Activated naive CD8-positive, alpha-beta T cell treated with anti-CD3 and anti-CD28 coated beads, Interleukin-2, amount 50 U/mL, for 24 hours (primary cell): Measurements from ENCODE around the gene CERK.
"Not testable (repeated sequence)": the region's sequence is repeated elsewhere in the genome, so short reads cannot be mapped to it uniquely, and the experiment has no call there.

Source experiments
- ATAC-seq: fragments of 150-1000 bp; cut with Tn5 transposase; one replicate; pipeline ENCODE4 v1.10.0; 2021
- DNase-seq: peaks from one replicate; pipeline ENCODE4 v3.0.0; 2021
- H3K27ac Mint-ChIP-seq: one replicate; pipeline ENCODE4 v1.8.0; 2021; ENCODE audit warnings: mild to moderate bottlenecking, mixed read lengths
- H3K27me3 Mint-ChIP-seq: one replicate; pipeline ENCODE4 v1.8.0; 2021; ENCODE audit warnings: mixed read lengths
- H3K36me3 Mint-ChIP-seq: one replicate; pipeline ENCODE4 v1.8.0; 2021; ENCODE audit warnings: low read depth, mixed read lengths
- H3K4me1 Mint-ChIP-seq: one replicate; pipeline ENCODE4 v1.8.0; 2021; ENCODE audit warnings: mixed read lengths
- H3K4me3 Mint-ChIP-seq: one replicate; pipeline ENCODE4 v1.8.0; 2021; ENCODE audit warnings: mild to moderate bottlenecking, moderate library complexity, mixed read lengths
- H3K9me3 Mint-ChIP-seq: one replicate; pipeline ENCODE4 v1.8.0; 2021; ENCODE audit warnings: mixed read lengths

The CERK gene, protein sequence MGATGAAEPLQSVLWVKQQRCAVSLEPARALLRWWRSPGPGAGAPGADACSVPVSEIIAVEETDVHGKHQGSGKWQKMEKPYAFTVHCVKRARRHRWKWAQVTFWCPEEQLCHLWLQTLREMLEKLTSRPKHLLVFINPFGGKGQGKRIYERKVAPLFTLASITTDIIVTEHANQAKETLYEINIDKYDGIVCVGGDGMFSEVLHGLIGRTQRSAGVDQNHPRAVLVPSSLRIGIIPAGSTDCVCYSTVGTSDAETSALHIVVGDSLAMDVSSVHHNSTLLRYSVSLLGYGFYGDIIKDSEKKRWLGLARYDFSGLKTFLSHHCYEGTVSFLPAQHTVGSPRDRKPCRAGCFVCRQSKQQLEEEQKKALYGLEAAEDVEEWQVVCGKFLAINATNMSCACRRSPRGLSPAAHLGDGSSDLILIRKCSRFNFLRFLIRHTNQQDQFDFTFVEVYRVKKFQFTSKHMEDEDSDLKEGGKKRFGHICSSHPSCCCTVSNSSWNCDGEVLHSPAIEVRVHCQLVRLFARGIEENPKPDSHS

DNA sequence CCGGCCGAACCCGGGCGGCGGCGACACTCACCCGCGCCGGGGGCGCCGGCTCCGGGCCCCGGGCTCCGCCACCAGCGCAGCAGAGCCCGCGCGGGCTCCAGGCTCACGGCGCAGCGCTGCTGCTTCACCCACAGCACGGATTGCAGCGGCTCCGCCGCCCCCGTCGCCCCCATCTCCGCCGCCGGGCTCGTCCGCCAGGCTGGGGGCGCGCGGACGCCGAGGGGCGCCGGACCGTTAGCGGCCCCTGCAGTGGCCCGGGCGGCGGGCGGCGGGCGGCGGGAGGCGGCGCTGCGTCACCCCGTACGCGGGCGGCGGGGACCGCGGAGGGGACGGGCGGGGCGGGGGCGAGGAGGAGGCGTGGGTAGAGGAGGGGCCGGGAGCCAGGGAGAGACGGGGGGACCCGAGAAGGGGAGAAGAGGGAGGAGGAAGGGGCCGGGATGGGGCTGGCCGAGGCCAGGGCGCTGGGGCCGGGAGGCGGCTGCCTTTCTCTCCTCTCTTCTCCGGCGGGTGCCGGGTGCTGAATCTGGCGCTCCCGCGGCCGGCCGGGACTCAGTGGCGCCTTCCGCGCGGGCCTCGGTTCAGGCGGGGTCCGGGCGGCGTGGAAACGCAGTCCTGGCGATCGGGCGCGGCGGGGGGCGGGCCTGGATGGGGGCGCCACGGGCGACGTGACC, at the start of gene CERK:
TSS of gene CERK (minus strand) at position 277 of the 671 bp plus-strand sequence. CDS start at position 173, 104 bp downstream.
- peak; percentile 13 for ATAC-seq
- H3K36me3 Mint-ChIP-seq = peaks cover 4% of the 10 kb centered on the region
- H3K4me1 Mint-ChIP-seq = peaks cover 45% of the 10 kb centered on the region

DNA sequence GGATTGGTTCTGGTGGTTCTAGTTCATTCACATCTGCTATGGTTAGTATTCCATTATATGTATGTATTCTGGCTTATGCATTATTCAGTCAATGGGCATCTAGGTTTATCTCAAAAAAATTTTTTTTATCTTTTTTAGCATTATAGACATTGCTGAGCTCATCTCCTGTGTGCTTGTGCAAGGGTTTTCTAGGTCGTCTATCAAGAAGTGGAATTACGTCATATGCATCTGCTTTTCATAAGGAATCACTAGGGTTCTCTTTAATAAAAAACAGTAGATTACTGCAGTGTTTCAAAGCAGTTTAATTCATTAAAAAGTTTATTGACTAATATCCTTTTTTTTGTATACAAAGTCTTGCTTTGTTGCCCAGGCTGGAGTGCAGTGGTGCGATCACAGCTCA, 45.7 kb upstream of the CERK start:
- H3K36me3 Mint-ChIP-seq = peaks cover 28% of the 10 kb centered on the region
- no peak for DNase-seq
- peaks cover 48% of the 10 kb centered on the region for H3K4me1 Mint-ChIP-seq
- no peak for ATAC-seq
- H3K27ac Mint-ChIP-seq = no peak overlapping the region
- H3K4me3 Mint-ChIP-seq = no peak overlapping the region
- H3K27me3 Mint-ChIP-seq = no peaks in the 10 kb centered on the region
- no peaks in the 10 kb centered on the region for H3K9me3 Mint-ChIP-seq

More for the DNA sequence above, at the start of gene CERK:
- DNase-seq = peak; percentile 61
- Mint-ChIP-seq H3K9me3 (no peaks in the 10 kb centered on the region), H3K27me3 (no peaks in the 10 kb centered on the region), H3K27ac (peak within 1 kb of the TSS; percentile 98), H3K4me3 (peak within 1 kb of the TSS; percentile 98)

DNA sequence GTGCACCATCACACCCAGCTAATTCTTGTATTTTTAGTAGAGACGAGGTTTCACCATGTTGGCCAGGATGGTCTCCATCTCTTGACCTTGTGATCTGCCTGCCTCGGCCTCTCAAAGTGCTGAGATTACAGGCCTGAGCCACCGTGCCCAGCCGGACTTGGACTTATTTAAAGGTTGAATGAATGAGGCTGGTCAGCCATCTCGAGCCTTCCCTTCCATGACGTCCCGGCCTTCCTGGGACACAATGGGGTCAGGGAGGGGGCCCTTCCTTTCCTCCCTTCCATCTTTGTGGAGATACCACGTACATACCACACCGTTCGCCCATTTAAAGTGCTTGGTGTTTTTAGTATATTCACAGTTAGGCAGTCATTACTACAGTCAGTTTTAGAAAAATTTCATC, 44.1 kb upstream of the CERK start:
- not testable (repeated sequence) for DNase-seq, H3K4me3 Mint-ChIP-seq, H3K9me3 Mint-ChIP-seq, H3K27me3 Mint-ChIP-seq, H3K27ac Mint-ChIP-seq, ATAC-seq
- Mint-ChIP-seq H3K4me1 (peaks cover 47% of the 10 kb centered on the region), H3K36me3 (peaks cover 28% of the 10 kb centered on the region)

DNA sequence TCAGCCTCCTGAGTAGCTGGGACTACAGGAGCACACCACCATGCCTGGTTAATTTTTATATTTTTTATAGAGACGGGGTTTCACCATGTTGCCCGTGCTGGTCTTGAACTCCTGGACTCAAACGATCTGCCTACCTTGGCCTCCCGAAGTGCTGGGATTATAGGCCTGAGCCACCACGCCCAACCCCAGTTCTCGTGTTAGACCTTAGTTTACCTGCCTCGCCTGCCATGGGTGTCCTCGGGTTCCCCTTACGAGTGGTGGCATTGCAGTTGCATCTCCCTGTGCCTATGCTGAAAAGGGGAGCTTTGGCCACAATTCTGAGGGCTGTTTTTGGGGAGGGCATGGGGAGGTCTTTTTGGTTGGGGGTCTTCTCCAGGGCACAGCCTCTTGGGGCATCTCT, 43.2 kb upstream of the CERK start:
- H3K9me3 Mint-ChIP-seq = no peaks in the 10 kb centered on the region
- no peaks in the 10 kb centered on the region for H3K27me3 Mint-ChIP-seq
- H3K4me3 Mint-ChIP-seq = no peak overlapping the region
- no peak overlapping the region for H3K27ac Mint-ChIP-seq
- H3K4me1 Mint-ChIP-seq = peaks cover 53% of the 10 kb centered on the region
- peaks cover 22% of the 10 kb centered on the region for H3K36me3 Mint-ChIP-seq
- DNase-seq (no peak), ATAC-seq (no peak)

DNA sequence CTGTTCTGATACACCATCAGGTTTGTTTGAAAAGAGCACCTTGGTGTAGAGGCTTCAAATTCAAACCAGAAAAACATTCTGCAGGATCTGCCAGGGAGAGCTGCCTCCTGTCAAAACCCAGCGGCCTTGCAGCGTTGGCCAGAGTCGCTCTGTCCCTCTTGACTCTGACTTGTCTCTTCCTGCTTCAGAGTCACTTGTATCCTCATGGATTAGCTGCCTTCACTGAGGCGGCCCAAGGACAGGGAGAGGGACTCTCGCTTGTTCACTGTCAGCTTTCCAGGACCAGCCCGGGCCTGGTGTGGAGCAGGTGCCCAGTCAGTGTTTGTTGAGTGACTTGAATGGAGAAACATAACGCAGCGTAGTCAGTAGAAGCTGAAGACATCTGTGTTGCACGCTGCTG, 42.4 kb upstream of the CERK start:
- Mint-ChIP-seq H3K9me3 (no peaks in the 10 kb centered on the region), H3K4me1 (peaks cover 58% of the 10 kb centered on the region), H3K27ac (no peak overlapping the region), H3K27me3 (no peaks in the 10 kb centered on the region), H3K36me3 (peaks cover 17% of the 10 kb centered on the region), H3K4me3 (no peak overlapping the region)
- DNase-seq (no peak), ATAC-seq (no peak)

DNA sequence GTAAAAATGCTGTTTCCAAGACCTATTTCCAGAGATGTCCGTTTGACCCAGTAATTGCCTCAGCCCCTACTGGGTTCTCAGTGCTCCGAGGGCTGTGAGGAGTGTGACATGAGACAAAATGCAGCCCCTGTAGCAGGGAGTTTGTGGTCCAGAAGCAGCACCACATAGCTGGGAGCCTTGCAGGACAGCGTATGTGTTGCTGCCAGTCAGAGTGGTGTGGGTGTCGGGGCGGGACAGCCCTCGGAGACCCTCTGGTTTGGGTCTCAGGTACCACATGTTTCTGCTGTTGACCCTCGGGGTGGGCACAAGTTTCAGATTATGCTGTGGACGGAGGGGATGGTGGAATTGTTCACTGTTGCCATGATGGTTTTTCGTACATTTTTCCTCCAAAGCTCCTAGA, 41.6 kb upstream of the CERK start:
- Mint-ChIP-seq H3K4me1 (peaks cover 61% of the 10 kb centered on the region), H3K27me3 (no peaks in the 10 kb centered on the region), H3K4me3 (no peak overlapping the region), H3K9me3 (no peaks in the 10 kb centered on the region), H3K27ac (peak overlapping the region; percentile 37), H3K36me3 (peaks cover 16% of the 10 kb centered on the region)
- DNase-seq (no peak), ATAC-seq (no peak)

DNA sequence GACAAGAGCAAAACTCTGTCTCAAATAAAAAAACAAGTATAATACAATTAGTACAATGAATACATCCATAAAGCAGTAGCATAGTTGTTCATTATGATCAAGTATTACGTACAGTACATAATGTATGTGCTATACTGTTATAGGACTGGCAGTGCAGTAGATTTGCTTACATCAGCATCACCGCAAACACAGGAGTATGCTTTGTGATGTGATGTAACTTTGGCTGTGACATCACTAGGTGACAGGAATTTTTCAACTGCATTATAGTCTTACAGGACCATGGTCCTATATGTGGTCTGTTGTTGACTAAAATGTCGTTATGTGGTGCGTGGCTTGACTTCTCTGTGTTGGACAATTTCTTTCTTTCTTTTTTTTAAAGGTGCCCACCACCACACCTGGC, 41.0 kb upstream of the CERK start:
- Mint-ChIP-seq H3K9me3 (no peaks in the 10 kb centered on the region), H3K4me3 (no peak overlapping the region), H3K36me3 (peaks cover 16% of the 10 kb centered on the region), H3K27me3 (no peaks in the 10 kb centered on the region), H3K27ac (no peak overlapping the region), H3K4me1 (peaks cover 65% of the 10 kb centered on the region)
- ATAC-seq (no peak), DNase-seq (no peak)

DNA sequence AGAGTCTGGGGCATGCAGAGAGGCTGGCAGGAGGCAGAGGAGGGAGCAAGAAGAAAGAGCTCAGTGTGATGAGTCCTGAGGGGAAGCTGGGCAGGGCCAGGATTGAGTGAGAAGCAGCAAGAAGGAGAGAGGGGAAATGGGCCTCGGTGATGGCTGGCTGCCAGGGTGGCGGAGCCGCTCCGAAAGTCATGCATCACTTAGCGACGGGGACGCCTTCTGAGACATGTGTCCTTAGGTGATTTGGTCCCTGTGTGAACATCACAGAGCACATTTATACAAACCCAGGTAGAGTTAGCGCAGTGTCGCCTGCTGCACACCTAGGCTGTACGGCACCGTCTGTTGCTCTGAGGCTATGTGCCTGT, 39.5 kb upstream of the CERK start:
- Mint-ChIP-seq H3K27me3 (no peaks in the 10 kb centered on the region), H3K9me3 (no peaks in the 10 kb centered on the region), H3K27ac (peak overlapping the region; percentile 91), H3K4me1 (peaks cover 72% of the 10 kb centered on the region), H3K4me3 (peak overlapping the region; percentile 69), H3K36me3 (peaks cover 7% of the 10 kb centered on the region)
- ATAC-seq (no peak), DNase-seq (peak; percentile 55)

DNA sequence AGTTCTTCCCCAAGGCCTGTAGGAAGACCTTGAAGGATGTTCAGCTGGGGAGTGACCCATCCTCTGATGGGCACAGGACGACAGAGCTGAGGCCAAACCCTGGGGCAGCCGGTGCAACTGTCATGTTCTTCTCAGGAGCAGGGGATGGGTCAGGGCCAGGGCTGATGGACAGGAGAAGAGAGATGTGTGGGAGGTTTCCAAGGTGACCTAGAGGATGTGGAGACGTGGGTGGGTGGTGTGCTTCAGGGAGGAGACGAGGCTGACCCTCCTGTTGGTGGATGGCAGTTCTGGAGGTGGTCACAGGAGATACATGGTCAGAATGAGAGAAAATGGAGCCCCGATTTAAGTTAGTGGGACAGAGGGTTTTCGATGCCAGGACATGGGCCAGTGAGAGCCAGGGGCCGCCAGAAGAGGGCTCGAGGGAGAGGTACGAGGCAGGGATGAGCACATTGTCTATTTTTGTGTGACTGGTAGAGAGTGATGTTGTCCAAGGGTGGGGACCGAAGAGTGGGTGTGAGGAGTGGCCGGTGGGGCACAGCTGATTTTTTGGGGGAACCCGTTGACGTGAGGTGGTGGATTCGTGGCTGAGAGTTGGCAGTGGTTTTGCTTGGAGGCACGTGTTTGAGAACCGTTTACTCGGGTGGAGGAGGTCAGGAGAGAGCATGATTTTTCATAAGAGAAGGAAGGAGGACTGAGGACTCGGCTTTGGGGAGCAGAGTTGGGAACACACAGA, 39.0 kb upstream of the CERK start:
- no peaks in the 10 kb centered on the region for H3K27me3 Mint-ChIP-seq
- no peaks in the 10 kb centered on the region for H3K9me3 Mint-ChIP-seq
- H3K36me3 Mint-ChIP-seq = peaks cover 7% of the 10 kb centered on the region
- H3K27ac Mint-ChIP-seq = peak overlapping the region; percentile 91
- H3K4me3 Mint-ChIP-seq = peak overlapping the region; percentile 69
- DNase-seq = no peak
- H3K4me1 Mint-ChIP-seq = peaks cover 68% of the 10 kb centered on the region
- ATAC-seq = no peak

DNA sequence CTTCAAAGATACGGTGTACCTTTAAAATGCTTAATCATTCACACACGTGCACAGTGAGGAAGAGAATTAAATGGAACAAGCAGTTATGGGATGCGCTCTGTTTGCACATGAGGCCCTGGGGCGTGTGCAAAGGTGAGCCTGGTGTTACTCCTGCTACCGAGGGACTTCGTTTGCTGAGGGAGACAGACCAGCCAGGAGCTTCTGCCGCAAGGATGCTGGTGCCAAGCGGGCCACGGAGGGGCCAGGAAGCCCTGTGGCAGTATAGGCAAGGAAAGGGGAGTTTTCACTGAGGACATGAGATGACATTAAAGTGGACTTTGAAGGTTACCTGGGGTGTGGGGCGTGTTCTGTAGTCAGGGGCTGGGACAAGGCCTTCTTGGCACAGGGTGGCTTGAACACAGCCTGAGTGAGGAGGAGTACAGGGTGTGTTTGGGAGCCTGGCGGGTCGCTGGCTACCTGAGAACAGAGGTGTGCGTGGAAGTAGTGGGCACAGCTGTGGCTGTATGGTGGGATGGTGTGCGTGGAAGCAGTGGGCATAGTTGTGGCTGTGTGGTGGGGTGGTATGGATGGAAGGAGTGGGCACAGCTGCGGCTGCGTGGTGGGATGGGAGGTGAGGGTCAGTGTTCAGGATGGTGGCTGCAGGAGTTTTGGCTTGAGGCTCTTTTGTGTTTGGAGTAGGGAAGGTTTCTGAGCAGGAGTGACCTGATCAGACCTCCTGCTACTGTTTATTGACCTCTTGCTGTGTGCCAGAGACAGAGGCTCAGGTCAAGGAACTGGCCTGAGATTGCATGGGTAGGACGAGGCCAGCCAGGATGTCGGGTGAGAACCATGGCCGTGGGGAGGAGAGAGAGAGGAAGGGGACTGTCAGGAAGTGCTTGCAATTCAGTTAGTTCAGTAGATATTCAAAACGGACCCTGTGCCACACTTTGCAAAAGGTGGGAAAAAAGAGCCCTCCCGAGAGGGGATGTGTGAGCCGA, 38.1 kb upstream of the CERK start:
- peaks cover 71% of the 10 kb centered on the region for H3K4me1 Mint-ChIP-seq
- H3K27ac Mint-ChIP-seq = peak overlapping the region; percentile 91
- peak overlapping the region; percentile 69 for H3K4me3 Mint-ChIP-seq
- DNase-seq = no peak
- ATAC-seq = no peak
- no peaks in the 10 kb centered on the region for H3K9me3 Mint-ChIP-seq
- H3K27me3 Mint-ChIP-seq = no peaks in the 10 kb centered on the region
- peaks cover 13% of the 10 kb centered on the region for H3K36me3 Mint-ChIP-seq

DNA sequence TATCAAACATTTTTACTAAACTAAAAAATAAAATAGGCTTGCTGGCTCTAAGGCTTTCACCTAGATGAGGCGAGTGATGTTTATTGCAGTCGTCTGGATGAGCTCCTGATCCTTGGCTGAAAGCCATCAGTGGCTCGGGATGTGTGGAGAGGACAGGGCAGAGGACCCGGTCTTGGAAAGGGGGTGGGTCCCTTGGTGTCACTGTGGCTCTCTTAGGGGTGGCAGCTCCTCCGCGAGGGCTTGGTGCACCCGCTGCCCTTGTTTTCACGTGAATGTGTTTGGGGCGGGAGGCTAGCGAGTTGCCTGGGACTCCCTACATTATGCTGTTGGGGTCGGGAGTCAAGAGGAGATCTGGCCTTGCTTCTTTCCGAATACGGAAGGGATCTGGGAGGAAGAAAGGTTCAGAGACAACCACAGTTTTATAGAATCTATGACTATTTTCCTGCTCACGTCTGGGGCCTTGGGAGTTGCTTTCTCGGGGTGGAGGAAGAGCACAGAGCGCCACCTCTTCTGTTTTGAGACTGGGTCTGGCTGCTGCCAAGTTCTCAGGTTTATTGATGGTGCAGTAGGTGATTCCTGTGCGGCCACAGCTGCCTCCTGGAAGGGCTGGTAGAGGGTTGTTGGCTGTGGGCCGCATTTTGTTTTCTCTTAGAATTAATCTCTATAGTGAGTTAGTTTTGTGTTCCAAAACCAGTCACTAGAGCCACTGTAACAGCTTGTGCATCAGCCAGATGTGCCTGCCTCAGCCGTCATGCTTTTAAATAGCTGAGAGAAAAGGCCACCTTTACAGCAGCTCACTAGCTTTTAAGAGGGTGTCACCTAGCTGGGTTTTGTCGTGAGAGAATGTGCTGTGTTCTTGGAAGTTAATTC, 37.2 kb upstream of the CERK start:
- Mint-ChIP-seq H3K9me3 (no peaks in the 10 kb centered on the region), H3K4me1 (peaks cover 80% of the 10 kb centered on the region), H3K27me3 (no peaks in the 10 kb centered on the region), H3K36me3 (peaks cover 13% of the 10 kb centered on the region), H3K4me3 (peak overlapping the region; percentile 69), H3K27ac (peak overlapping the region; percentile 91)
- DNase-seq = no peak
- no peak for ATAC-seq

DNA sequence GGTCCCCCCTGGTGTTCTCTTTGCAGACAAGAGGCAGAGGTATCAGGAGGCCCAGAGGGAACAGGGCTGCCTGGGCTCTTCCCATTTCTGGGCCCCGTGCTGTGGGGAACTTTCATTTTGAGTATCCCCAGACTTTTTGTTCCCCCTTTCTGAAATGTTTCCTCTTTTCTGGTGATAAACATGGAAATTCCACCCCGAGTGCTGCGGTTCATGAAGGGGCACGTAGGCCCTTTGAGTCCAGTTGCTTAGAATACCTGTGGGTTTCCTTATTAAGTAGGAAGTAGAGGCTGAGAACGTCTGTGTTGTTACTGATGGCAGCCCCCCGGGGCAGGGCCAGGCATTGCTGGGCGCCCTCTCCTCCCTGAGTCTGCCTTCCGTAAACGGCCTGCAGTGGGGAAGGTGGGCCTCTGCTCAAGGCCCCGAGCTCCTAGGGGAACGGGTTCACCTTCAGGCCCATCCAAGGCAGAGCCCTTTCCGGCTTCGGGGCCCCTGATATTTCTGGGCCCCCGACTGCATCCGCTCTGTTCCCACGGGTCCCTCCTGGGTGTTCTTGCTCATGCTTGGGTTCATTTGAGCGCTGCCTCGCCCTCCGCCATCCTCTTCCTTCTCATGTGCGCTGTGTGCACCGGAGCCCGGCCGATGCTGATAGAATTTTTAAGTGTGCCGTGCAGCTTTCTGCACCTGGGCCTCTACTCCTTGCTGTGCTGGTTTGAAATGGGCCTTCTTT, 36.4 kb upstream of the CERK start:
- H3K36me3 Mint-ChIP-seq = peaks cover 15% of the 10 kb centered on the region
- H3K27ac Mint-ChIP-seq = peak overlapping the region; percentile 91
- ATAC-seq (peak; percentile 44), DNase-seq (peak; percentile 50)
- H3K4me1 Mint-ChIP-seq = peaks cover 87% of the 10 kb centered on the region
- no peaks in the 10 kb centered on the region for H3K9me3 Mint-ChIP-seq
- peak overlapping the region; percentile 69 for H3K4me3 Mint-ChIP-seq
- no peaks in the 10 kb centered on the region for H3K27me3 Mint-ChIP-seq
